A673 (cell line): Measurements from ENCODE around the gene GSG1L2. TPM values are rescaled to one million over a fixed set of nuclear protein-coding genes. Genes with fewer than 3 reads are reported as not detected.

ENCODE experiments used
- BruUV-seq: library from RNA; stranded (reverse); fragments of 400-500 nt; replicated peaks from 2 replicates; lab custom pipeline; 2021; lab: Mats Ljungman, UMichigan
- CTCF ChIA-PET: fragments of 300-600 bp; sonication (Branson Sonifier 250); formaldehyde crosslinking; loops from one replicate; lab custom pipeline; 2022; ENCODE audit warnings: antibody characterized with exemption; lab: Charles Lee
- POLR2A ChIA-PET: fragments of 300-600 bp; sonication (Branson Sonifier 250); formaldehyde crosslinking; loops from one replicate; lab custom pipeline; 2022; ENCODE audit warnings: antibody characterized with exemption; ENCODE audit not compliant: low non-redundant PET; lab: Charles Lee
- DNase-seq: peaks from one replicate; pipeline ENCODE4 v3.0.0-alpha.2; 2015; ENCODE audit warnings: low spot score
- H3K27ac ChIP-seq: fragments of 200-600 bp; sonication (generic); 2 replicates; pipeline ENCODE4 v1.5.1; 2016; ENCODE audit warnings: mixed run types, low read depth, mild to moderate bottlenecking, mixed read lengths, antibody characterized with exemption, low read length; ENCODE audit not compliant: poor library complexity, severe bottlenecking
- H3K27me3 ChIP-seq: fragments of 200-600 bp; sonication (generic); replicated peaks from 2 replicates; pipeline ENCODE4 v1.6.1; 2017; ENCODE audit warnings: mixed run types, low read depth, mild to moderate bottlenecking, mixed read lengths, antibody characterized with exemption, low read length; ENCODE audit not compliant: insufficient read depth, poor library complexity
- H3K36me3 ChIP-seq: fragments of 200-600 bp; sonication (generic); 2 replicates; pipeline ENCODE4 v1.6.1; 2016; ENCODE audit warnings: mixed run types, mild to moderate bottlenecking, mixed read lengths, antibody characterized with exemption, low read length; ENCODE audit not compliant: insufficient read depth, poor library complexity, severe bottlenecking
- H3K4me1 ChIP-seq: fragments of 200-600 bp; sonication (generic); 2 replicates; pipeline ENCODE4 v1.6.1; 2017; ENCODE audit warnings: mixed run types, mild to moderate bottlenecking, mixed read lengths, antibody characterized with exemption, low read length; ENCODE audit not compliant: insufficient read depth, poor library complexity, severe bottlenecking
- H3K4me3 ChIP-seq: fragments of 200-600 bp; sonication (generic); 2 replicates; pipeline ENCODE4 v1.5.1; 2016; ENCODE audit warnings: low read depth, mixed run types, mild to moderate bottlenecking, mixed read lengths, low read length; ENCODE audit not compliant: poor library complexity, severe bottlenecking
- H3K9me3 ChIP-seq: fragments of 200-600 bp; sonication (generic); 2 replicates; pipeline ENCODE4 v1.6.1; 2016; ENCODE audit warnings: mixed run types, low read depth, mild to moderate bottlenecking, mixed read lengths, antibody characterized with exemption, low read length; ENCODE audit not compliant: poor library complexity, severe bottlenecking
- CTCF ChIP-seq: fragments of 300-800, 200-600 bp; sonication (generic); conservative IDR thresholded peaks from 2 replicates; pipeline ENCODE4 v1.5.1; 2017; ENCODE audit warnings: low read depth, mild to moderate bottlenecking, antibody characterized with exemption, low read length, moderate library complexity, mixed read lengths
- EZH2 ChIP-seq: fragments of 200-600 bp; sonication (generic); IDR thresholded peaks from 2 replicates; pipeline ENCODE4 v1.6.1; 2017; ENCODE audit warnings: borderline replicate concordance, low read depth, mild to moderate bottlenecking, mixed read lengths, antibody characterized with exemption, low read length; ENCODE audit not compliant: poor library complexity, severe bottlenecking
- intact Hi-C: fragments of 100-400 bp; cut with micrococcal nuclease; formaldehyde crosslinking; loops from one replicate; pipeline ENCODE4 v1.10.0; 2022; ENCODE audit not compliant: unreplicated experiment
- total RNA-seq: library from RNA; stranded (reverse); gene quantifications from 2 replicates; pipeline ENCODE4 v1.2.3, GENCODE V29; 2021

GSG1L2 gene
- total RNA-seq, 1 experiment from 2014 or later, result not detected

DNA sequence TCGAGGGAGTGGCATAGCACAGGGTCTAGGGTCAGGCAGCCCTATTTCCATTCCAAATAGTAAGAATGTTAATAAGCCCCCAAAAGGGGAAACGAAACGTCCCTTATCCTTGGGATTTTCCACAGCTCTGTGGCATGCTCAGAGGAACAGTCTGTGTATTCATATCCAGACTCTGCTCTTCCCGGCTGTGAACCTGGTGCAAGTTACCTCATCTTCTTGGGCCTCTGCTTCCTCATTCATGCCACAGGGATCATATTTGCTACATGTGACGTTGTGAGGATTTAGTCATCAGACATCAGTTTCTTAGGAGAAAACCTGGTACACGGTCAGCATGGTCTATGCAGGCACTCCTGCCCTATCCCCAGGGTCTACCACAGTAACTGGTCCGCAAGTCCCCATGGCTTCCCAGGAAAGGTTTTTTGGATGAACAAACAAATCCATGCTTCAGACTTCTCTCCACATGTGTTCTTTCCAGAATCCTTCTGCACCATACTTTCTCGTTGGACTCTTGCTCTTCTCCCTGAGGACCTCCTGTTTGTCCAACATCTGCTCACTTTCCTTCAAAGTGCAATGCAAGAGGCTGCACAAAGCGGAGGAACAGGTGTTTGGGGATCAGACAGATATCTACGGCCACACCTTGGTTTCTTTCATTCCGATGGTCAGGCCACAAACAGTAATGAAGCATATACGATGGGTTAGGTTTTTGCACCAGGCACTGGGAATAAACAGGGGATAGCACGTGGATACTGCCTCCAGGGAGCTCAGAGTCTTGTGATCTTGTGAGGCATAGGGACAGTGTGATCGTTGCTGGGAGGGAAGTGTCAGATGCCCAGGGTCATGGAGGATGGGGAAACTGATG, 21.5 kb upstream of the GSG1L2 start:
- Histone ChIP-seq H3K4me3 (no peak overlapping the region), H3K27ac (no peak overlapping the region), H3K4me1 (no peaks in the 10 kb centered on the region), H3K9me3 (no peaks in the 10 kb centered on the region), H3K27me3 (peaks cover 10% of the 10 kb centered on the region), H3K36me3 (no peaks in the 10 kb centered on the region)
- ChIA-PET CTCF (no interaction called here), POLR2A (no interaction called here)
- BruUV-seq, result no TSS peak
- intact Hi-C loops, result no loop called here
- no peak for TF ChIP-seq EZH2
- no peak for TF ChIP-seq CTCF
- no peak for DNase-seq

DNA sequence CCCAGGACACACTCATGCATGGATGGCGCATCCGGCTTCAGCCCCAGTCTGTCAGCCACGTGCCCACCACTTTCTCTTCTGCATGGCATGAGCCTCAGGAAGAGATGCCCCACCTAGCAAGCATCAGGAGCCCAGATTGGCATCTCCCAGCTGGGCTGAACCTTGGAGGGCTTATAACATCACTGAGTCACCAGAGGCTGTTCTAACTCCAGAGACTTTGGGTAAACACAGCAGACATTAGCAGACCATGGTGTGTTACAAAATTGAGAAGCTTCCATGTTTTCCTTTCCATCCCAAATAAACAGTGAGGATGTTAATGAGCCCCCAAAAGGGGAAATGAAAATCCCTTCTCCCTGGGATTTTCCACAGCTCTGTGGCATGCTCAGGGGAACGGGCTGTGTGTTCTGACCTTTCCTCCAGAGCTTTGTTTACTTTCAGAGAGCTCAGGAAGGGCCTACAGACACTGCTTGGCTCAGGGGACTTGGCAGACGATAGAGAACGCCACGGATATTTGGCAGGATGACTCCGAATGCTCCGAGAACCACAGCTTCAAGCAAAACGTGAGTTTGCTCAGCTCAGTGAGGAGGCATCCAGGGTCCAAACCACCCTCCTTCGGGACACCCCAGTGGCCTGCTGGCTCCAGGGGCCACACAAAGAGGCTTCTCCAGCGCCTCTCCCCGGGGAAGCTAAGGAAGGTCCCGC, 20.3 kb upstream of the GSG1L2 start:
- DNase-seq, result no peak
- BruUV-seq, result no TSS peak
- Histone ChIP-seq H3K9me3 (no peaks in the 10 kb centered on the region), H3K27me3 (peaks cover 22% of the 10 kb centered on the region), H3K4me1 (no peaks in the 10 kb centered on the region), H3K36me3 (no peaks in the 10 kb centered on the region), H3K4me3 (no peak overlapping the region), H3K27ac (no peak overlapping the region)
- ChIA-PET POLR2A (no interaction called here), CTCF (no interaction called here)
- intact Hi-C loops, result no loop called here
- no peak for TF ChIP-seq CTCF
- no peak for TF ChIP-seq EZH2

- DNase-seq, result no peak
- intact Hi-C loops, result no loop called here
- no peak overlapping the region for H3K27ac ChIP-seq
- ChIA-PET CTCF (no interaction called here), POLR2A (interaction anchor here (0.6 kb wide), 1 partner anchor 1307 kb away, joined by 3 read pairs; no protein-coding TSS in a partner anchor)
- peaks cover 16% of the 10 kb centered on the region for H3K27me3 ChIP-seq
- H3K4me1 ChIP-seq, result no peaks in the 10 kb centered on the region
- H3K36me3 ChIP-seq, result no peaks in the 10 kb centered on the region
- BruUV-seq, result no TSS peak
- TF ChIP-seq CTCF (no peak), EZH2 (no peak)
- no peaks in the 10 kb centered on the region for H3K9me3 ChIP-seq
- no peak overlapping the region for H3K4me3 ChIP-seq
Measured at GRCh38 chr17:9839433-9839832, 17.6 kb upstream of the GSG1L2 start.
